ENCODE data around the gene ENO3.
A peak's percentile ranks its signal among the peaks of the same experiment; 100 is the strongest.
"Not testable (repeated sequence)": the region's sequence is repeated elsewhere in the genome, so short reads cannot be mapped to it uniquely, and the experiment has no call there.

Gene ENO3

DNA sequence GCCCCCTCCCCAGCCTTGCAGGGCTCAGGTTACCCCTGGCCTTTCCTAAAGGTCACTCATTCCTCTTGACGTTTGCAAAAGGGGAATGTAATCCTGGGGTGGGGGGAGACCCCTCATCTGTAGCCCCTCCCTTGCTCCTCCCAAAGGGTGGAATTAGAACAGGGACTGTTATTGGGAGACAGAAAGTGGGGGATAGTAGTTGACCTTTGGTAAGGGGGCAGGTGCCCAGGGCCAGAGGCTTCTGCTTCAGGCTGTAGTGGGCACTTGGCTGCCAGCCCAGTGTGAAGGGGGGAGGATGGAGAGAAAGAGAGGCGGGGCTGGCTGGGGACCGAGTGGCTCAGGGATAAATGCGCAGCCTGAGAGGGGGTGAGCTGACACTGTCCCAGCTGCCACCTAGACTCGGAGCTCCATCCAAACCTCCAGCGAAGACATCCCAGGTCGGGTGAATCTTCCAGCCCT, at the start of gene ENO3:
Gene ENO3 (plus strand): TSS at position 374 of the 459 bp plus-strand sequence. CDS start 711 bp downstream, outside the sequence.
- DNase-seq: no peak

DNA sequence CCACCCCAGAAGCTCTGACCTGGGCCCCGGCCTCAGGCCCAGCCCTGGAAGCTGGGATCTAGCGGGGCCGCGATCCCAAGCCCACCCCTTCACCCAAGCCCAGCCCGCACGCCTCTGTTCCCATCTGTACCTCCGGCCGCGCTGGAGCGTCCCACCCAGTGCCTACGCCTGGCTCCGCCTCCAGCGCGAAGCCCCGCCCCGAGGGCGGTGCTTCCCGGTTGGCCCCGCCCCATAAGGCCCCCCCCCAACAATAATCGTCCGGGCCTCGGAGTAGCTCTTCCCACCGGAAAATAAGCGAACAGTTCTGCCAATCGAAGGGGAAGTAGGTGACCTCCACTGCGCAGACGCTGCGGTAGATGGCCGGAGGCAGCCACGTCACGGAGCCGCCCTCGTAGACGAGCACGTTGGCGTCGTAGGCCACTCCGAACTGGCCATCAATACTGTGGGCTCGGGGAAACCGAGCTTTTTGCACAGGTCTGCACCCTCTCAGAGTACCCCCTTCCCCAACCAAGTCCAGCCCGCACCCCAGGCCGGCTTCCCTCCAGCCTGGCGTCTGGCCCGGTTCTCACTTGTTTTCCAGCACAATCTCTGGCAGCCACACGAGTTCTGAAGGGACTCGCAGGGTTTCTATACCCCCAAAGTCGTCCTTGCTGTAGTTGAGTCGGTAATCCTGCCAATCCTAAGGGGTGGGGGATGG, 49.1 kb upstream of the ENO3 start:
- peak; percentile 43 for DNase-seq

- no peak for DNase-seq
These were observed 48.4 kb upstream of the ENO3 start for GRCh38 chr17:4902540-4902939.

GRCh38 chr17:4903051-4903818, 47.7 kb upstream of the ENO3 start, which contains the start of gene CHRNE:
TSS of gene CHRNE (minus strand) at chr17:4903098. CDS start at chr17:4903063, 35 bp downstream.
- peak; percentile 71 for DNase-seq

DNA sequence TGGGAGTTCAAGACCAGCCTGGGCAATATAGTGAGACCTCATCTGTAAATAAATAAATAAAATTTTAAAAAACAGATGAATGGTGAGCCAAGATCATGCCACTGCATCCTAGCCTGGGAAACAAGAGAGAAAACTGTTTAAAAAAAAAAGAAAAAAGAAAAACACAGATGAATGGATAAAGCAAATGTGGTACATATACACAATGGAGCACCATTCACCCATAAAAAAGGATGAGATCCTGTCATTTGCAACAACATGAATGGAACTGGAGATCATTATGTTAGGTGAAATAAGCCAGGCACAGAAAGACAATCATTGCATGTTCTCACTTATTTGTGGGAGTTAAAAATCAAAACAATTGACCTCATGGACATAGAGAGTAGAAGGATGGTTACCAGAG, 44.3 kb upstream of the ENO3 start:
- DNase-seq: not testable (repeated sequence)

- no peak for DNase-seq
These were observed 42.6 kb upstream of the ENO3 start for GRCh38 chr17:4908301-4908700.

- DNase-seq: peak; percentile 84
These were observed 42.0 kb upstream of the ENO3 start for GRCh38 chr17:4908711-4909496.

- DNase-seq: no peak
These were observed 36.9 kb upstream of the ENO3 start for GRCh38 chr17:4913994-4914393.

GRCh38 chr17:4914551-4914950, 36.4 kb upstream of the ENO3 start:
- not testable (repeated sequence) for DNase-seq

DNA sequence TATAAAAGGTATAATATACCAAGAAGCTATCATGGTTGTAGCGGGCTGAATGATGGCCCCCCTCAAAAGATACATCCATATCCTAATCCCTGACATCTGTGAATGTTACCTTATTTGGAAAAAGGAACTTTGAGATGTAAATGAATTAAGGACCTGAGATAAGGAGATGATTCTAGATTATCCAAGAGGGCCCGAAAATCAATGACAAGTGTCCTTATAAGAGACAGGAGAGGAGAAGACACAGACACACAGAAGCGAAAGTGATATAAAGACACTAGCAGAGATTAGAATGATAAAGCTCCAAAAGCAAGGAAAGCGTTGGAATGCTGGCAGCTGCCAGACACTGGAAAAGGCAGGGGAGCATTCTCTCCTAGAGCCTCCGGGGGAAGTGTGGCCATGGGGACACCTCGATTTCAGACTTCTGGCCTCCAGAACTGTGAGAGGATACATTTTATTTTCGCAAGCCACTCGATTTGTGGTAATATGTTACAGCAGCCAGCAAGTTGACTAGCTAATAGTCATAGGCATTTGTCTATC, 31.3 kb upstream of the ENO3 start:
- no peak for DNase-seq

DNA sequence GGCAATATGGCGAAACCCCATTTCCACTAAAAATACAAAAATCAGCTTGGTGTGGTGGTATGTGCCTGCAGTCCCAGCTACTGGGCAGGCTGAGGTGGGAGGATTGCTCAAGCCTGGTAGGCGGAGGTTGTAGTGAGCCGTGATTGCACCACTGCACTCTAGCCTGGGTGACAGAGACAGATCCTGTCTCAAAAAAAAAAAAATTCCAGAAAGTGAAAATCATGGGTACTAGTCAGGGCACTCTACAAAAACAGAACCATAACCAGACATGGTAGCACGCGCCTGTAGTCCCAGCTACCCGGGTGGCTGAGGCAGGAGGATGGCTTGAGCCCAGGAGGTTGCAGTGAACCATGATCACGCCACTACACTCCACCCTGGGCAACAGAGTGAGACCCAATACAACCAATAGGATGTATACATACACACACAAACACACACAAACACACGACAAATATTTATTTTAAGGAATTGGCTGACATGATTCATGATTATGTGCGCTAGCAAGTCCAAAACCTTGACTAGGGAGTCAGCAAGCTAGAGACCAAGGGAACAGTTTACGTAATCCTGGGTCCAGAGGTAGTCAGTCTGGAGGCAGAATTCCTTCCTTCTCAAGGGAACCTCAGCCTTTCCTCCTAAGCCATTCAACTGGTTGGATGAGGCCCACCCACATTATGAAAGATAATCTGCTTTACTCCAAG, 30.4 kb upstream of the ENO3 start:
- DNase-seq: no peak

DNA sequence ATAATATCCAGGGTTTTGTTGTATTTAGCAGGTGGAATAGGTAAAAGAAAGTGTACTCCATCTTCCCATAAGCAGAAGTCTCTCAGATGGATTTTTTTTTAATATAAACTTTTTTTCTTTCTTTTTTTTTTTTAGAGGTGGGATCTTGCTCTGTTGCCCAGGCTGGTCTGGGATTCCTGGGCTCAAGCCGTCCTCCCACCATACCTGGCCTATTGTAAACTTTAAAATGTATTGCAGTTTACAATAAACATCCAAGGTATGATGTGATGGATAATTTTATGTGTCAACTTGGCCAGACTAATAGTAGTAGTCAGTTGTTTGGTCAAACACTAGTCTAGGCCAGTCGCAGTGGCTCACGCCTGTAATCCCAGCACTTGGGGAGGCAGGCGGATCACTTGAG, 29.6 kb upstream of the ENO3 start:
- no peak for DNase-seq

GRCh38 chr17:4926577-4927335, 24.2 kb upstream of the ENO3 start:
- not testable (repeated sequence) for DNase-seq

DNA sequence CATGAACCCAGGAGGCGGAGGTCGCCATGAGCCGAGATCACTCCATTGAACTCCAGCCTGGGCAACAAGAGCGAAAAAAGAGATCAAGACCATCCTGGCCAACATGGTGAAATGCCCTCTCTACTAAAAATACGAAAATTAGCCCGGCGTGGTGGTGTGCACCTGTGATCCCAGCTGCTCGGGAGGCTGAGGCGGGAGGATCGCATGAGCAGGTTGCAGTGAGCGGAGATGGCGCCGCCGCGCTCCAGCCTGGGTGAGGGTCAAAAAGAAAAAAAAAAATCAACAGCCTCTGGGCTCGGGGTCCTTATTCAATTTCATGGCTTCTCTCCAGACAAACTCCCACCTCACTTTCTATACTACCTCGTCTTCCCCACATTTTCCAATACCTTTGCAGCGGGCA, 22.0 kb upstream of the ENO3 start:
- no peak for DNase-seq

DNA sequence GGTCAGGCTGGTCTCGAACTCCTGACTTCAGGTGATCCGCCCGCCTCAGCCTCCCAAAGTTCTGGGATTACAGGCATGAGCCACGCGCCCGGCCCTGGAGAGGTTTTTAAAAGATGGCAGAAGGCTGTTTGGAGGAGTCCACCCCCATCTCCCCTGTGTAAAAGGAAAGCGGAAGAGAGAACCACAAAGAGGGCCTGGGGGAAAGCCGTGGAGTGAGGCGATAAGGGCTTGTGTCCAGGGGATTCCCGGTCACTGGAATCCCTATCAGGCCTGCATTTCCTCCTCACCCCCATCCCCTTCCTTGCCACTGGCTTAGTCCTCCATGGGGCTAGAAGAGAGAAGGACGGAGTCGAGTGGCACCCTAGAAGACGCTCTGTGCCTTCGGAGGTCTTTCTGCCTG, 19.0 kb upstream of the ENO3 start, which contains the start of gene GP1BA:
Gene GP1BA (plus strand): TSS at position 315 of the 400 bp plus-strand sequence. CDS start 328 bp downstream, outside the sequence.
- DNase-seq: no peak

DNA sequence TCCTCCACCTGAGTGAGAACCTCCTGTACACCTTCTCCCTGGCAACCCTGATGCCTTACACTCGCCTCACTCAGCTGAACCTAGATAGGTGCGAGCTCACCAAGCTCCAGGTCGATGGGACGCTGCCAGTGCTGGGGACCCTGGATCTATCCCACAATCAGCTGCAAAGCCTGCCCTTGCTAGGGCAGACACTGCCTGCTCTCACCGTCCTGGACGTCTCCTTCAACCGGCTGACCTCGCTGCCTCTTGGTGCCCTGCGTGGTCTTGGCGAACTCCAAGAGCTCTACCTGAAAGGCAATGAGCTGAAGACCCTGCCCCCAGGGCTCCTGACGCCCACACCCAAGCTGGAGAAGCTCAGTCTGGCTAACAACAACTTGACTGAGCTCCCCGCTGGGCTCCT, 18.2 kb upstream of the ENO3 start:
- no peak for DNase-seq

- DNase-seq: no peak
These were observed 17.3 kb upstream of the ENO3 start for GRCh38 chr17:4933646-4934045.

DNA sequence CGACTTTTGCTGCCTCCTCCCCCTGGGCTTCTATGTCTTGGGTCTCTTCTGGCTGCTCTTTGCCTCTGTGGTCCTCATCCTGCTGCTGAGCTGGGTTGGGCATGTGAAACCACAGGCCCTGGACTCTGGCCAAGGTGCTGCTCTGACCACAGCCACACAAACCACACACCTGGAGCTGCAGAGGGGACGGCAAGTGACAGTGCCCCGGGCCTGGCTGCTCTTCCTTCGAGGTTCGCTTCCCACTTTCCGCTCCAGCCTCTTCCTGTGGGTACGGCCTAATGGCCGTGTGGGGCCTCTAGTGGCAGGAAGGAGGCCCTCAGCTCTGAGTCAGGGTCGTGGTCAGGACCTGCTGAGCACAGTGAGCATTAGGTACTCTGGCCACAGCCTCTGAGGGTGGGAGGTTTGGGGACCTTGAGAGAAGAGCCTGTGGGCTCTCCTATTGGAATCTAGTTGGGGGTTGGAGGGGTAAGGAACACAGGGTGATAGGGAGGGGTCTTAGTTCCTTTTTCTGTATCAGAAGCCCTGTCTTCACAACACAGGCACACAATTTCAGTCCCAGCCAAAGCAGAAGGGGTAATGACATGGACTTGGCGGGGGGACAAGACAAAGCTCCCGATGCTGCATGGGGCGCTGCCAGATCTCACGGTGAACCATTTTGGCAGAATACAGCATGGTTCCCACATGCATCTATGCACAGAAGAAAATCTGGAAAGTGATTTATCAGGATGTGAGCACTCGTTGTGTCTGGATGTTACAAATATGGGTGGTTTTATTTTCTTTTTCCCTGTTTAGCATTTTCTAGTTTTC, 16.5 kb upstream of the ENO3 start:
- no peak for DNase-seq

GRCh38 chr17:4935650-4936049, 15.3 kb upstream of the ENO3 start:
- no peak for DNase-seq

DNA sequence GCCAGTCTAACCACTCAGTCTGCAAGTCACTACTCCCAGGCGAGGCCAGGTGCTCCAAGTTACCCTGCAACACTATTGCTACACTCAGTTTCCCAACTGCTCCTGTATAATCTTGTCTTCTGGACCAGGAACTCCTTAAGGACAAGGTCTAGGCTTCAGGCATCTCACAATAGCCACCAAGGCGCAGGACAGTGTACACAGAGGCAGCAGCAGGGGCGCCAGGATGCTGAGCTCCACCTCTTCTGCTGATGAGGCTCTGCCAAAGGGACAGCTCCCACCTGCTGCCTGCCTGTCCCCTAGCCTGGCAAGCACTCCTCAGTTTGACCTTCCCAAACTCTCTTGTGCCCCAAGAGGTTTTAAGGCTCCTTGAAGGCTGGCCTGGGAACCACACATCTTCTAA, 14.5 kb upstream of the ENO3 start:
- DNase-seq: no peak

DNA sequence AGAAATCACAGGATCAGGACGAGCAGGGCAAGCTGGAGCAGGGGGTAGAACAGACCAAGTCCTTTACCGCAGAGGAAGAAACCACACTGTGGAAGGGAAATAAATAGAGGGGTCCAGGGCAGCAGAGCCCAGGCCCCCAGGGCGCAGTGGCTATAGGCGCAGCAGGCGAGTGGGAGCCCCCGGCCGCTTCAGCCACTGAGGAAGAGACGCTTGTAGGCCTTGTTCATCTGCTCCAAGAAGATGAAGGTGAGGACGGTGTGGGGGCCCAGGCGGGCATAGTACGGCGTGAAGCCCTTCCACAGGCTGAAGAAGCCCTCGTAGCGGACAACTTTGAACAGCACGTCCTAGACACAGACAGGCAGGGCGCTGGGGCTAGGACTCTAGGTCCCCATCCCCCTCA, 13.4 kb upstream of the ENO3 start:
- DNase-seq: no peak

All from midbrain (tissue), 1 donor.